ENCODE measurements around the gene CHST11.

The CHST11 gene

GRCh38 chr12:104683831-104684503 is 227.2 kb downstream of the CHST11 start:
- no peak for DNase-seq

DNA sequence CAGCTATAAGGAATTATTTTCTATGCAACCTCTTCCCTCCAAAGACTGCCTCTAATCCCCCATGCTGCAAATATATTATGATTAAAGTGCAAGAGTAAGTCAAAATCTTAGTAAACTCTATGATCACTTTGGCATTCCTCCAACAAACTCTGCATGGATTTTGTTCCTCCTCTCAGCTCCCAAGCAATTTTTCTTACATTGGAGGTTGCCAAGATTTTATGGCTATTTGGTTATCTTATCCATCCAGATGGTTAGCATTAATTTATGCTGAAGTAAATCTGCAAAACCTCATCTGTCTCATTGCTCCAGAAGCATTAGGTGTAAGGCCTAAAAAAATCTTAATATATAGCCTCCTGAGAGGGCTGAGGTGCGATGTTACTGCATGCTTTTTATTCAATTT is 228.1 kb downstream of the CHST11 start:
- no peak for DNase-seq

- no peak for DNase-seq
Measured at GRCh38 chr12:104685366-104685765, 228.6 kb downstream of the CHST11 start.

- DNase-seq: no peak
Measured at GRCh38 chr12:104686196-104686595, 229.4 kb downstream of the CHST11 start.

DNA sequence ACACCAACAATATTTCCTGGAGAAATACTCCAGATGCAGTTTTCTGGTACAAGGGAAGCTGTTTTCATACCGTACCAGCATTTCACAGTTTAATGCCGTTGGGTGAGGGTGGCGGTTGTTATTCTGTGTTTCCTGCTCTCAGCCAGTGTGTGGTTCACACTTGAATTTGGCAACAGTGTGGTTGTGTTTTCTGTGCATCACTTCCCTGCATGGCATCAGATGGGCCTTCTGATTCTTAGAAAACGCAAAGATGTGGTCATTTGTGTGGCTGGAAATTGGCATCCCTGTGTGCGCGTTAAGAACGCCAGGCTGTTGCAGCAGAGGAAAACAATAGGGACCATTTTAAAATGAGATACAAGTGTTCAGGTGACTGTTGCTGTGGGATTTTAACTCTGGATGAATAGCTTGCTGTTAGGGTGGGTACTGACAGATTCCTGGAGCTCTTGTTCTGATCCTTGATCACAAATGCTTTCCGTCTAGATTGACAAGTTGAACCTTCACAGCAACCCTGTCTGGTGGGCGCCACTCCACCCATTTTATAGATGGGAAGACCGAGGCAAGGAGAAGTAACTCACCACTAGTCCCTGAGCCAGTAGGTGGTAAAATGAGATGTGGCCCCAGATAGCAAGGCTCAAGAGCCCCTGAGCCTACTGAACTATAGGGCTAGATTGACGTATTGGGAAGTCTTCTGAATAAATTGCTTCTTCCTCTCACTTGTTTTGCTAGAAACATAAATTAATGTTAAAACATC is 231.2 kb downstream of the CHST11 start:
- no peak for DNase-seq

- DNase-seq: no peak
Measured at GRCh38 chr12:104689635-104690034, 232.9 kb downstream of the CHST11 start.

GRCh38 chr12:104691721-104692556 is 235.2 kb downstream of the CHST11 start:
- no peak for DNase-seq

GRCh38 chr12:104692557-104693218 is 235.9 kb downstream of the CHST11 start:
- no peak for DNase-seq

- no peak for DNase-seq
Measured at GRCh38 chr12:104693493-104693892, 236.7 kb downstream of the CHST11 start.

DNA sequence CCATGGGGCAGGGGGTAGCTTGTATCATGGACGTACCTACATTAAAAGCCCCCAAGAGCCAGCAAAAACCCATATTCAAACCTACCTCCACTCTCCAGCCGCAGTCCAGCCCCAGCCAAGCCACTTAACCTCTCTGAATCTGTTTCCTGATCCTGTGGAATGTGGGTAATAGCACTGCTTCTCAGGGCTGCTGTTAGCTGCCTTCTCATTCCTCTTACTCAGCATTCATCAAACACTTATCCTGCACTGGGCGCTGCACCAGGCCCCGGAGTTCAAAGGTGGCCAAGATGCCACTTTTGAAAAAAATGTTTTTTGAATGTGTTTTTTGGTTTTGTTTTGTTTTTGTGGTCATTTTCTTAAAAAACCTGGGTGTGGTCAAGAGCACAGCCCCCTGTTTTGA is 237.4 kb downstream of the CHST11 start:
- no peak for DNase-seq

DNA sequence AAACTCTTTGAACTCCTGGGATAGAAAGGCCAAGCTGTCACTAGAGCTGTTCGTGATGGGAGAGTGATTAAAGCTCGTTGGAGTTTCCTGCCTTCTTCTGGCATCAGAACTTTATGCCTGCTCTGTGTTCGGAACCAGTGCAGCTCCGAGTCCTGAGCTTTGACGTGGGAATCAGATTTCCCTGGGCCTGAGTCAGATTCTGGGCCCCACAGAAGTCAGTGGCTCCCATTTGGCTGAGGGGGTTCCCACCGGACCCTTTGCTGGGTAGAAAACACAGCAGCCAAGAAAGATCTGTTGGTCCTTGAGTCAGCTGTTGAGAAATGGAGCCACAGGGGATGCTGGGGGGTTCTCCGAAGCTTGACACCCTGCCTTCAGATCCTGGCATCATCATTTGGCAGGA is 238.0 kb downstream of the CHST11 start:
- DNase-seq: no peak

- DNase-seq: peak; percentile 94
Measured at GRCh38 chr12:104695453-104696148, 238.9 kb downstream of the CHST11 start.

GRCh38 chr12:104697186-104697585 is 240.4 kb downstream of the CHST11 start:
- no peak for DNase-seq

DNA sequence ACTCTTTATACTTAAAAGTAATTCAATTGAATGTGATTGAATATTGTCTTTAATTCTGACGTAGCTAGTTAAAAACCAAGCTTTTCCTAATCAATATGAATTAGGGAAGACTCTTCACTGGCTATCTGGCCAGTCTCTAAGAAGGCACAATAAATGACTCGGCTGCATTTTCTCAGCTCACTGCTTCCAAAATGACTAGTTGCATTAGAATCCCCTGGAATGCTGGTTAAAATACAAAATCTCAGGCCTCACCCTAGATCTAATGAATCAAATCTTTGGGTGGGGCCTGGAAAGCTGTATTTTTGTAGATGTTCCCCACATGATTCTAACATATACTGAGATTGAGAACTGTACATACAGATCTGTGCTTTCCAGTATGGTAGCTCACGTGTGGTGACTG is 242.1 kb downstream of the CHST11 start:
- no peak for DNase-seq

- DNase-seq: no peak
Measured at GRCh38 chr12:104699489-104700190, 242.9 kb downstream of the CHST11 start.

DNA sequence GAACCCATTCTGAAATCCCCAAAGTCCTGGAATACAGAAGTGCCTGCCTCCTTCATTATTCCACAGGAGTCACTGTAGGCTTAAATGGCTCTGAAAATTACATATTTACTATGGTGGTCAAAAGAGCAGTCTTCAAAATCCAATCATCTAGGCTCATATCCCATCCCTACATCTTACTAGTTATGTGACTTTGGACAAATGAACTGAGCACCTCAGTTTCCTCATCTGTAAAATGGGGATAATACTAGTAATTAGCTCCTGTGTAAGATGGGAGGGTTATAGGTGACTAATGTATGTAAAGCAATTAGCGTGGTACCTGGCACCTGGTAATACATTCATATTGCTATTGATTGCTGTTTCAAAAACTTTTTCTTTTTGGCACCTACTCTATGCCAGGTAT is 243.6 kb downstream of the CHST11 start:
- DNase-seq: no peak

DNA sequence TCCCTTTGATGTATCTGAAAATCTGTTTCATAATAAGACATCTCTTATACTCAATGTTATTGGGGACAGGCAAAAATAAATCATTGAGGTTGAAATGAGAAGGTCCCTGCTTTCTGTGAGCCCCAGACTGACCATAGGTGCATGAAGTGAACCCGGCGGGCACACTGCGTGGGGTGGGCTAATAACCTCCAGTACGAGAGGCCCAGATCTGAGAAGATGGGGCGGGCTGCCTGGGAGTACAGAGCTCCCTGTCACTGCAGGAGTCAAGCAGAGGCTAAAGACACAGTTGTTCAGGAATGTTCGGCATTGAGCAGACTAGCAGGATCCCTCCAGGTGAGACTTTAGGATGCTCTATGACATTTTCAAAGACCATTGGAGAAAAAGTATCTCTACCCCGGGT is 244.6 kb downstream of the CHST11 start:
- DNase-seq: no peak

DNA sequence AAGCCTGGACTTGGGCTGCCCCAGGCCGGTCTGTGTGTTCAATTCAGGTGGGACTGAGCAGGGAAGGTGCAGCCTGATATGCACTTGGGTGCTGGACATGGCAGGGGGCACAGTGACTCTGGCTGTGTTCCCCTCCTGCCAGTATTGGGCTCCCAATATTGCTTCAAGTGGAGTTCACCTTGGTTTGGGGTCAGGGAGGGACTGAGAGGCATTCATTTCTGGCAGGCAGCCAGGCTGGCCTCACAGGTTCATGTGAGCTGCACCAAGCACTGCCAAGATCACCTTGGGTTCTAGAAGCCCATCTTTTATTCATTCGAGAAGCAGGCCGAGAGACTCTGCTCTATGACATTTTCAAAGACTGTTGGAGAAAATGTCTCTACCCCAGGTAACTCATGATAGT is 245.0 kb downstream of the CHST11 start:
- no peak for DNase-seq

GRCh38 chr12:104702565-104703139 is 245.9 kb downstream of the CHST11 start:
- no peak for DNase-seq

- DNase-seq: no peak
Measured at GRCh38 chr12:104703372-104703771, 246.6 kb downstream of the CHST11 start.

DNA sequence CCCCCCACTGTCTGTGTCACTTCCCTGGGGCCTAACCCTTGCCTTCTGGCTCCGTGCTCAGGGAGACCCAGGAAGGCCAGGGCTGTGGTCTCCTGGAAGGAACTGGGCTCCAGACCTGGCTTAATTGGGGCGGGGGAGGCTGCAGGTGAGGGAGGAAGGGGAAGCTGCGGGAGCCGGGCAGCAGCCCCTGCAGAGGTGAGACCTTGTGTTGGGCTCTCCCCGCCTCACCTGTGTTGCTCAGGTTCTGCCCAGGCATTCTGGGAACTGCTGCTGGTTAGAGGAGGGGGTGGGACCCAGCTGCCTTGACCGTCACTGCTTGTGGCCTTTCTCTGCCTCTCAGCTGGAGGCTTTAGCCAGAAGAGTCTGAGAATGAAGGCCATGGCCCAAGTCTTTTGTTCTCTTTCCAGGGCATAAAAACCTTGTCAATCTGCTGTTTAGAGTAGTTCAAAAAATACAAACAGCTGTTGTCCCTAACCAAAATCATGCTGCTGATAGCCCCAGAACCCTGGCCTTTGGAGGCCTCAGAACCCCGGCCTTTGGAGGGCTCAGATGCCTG is 247.6 kb downstream of the CHST11 start:
- DNase-seq: no peak
